GM06990 (cell line): ENCODE measurements around the gene ADAT3.
A peak's percentile ranks its signal among the peaks of the same experiment; 100 is the strongest.
"Not testable (repeated sequence)": the region's sequence is repeated elsewhere in the genome, so short reads cannot be mapped to it uniquely, and the experiment has no call there.

Source experiments
- DNase-seq: peaks from one replicate; pipeline ENCODE4 v3.0.0-alpha.2; 2011; ENCODE audit not compliant: insufficient read length; ENCODE audit errors: extremely low read depth
- H3K27me3 ChIP-seq: replicated peaks from 2 replicates; pipeline ENCODE4 v1.6.0; 2011; ENCODE audit warnings: low read length; ENCODE audit not compliant: control insufficient read depth, insufficient read depth
- H3K36me3 ChIP-seq: 2 replicates; pipeline ENCODE4 v1.5.1; 2011; ENCODE audit warnings: low read length; ENCODE audit not compliant: control insufficient read depth, insufficient read depth
- H3K4me3 ChIP-seq: replicated peaks from 2 replicates; pipeline ENCODE4 v1.5.1; 2011; ENCODE audit warnings: low read depth, mild to moderate bottlenecking, control low read depth, low read length
- CTCF ChIP-seq: IDR thresholded peaks from 2 replicates; pipeline ENCODE4 v1.5.1; 2011; ENCODE audit warnings: low read length, control low read depth, mild to moderate bottlenecking, inconsistent platforms; ENCODE audit not compliant: insufficient read depth, poor library complexity, severe bottlenecking

The ADAT3 gene

GRCh38 chr19:1871630-1872029 lies 33.6 kb upstream of the ADAT3 start:
- DNase-seq, result no peak
- Histone ChIP-seq H3K4me3 (no peak overlapping the region), H3K36me3 (peaks cover 12% of the 10 kb centered on the region), H3K27me3 (no peaks in the 10 kb centered on the region)
- TF ChIP-seq CTCF, result no peak

GRCh38 chr19:1872807-1873523 lies 32.2 kb upstream of the ADAT3 start:
- TF ChIP-seq CTCF, result no peak
- DNase-seq, result no peak
- Histone ChIP-seq H3K4me3 (no peak overlapping the region), H3K27me3 (no peaks in the 10 kb centered on the region), H3K36me3 (peaks cover 12% of the 10 kb centered on the region)

DNA sequence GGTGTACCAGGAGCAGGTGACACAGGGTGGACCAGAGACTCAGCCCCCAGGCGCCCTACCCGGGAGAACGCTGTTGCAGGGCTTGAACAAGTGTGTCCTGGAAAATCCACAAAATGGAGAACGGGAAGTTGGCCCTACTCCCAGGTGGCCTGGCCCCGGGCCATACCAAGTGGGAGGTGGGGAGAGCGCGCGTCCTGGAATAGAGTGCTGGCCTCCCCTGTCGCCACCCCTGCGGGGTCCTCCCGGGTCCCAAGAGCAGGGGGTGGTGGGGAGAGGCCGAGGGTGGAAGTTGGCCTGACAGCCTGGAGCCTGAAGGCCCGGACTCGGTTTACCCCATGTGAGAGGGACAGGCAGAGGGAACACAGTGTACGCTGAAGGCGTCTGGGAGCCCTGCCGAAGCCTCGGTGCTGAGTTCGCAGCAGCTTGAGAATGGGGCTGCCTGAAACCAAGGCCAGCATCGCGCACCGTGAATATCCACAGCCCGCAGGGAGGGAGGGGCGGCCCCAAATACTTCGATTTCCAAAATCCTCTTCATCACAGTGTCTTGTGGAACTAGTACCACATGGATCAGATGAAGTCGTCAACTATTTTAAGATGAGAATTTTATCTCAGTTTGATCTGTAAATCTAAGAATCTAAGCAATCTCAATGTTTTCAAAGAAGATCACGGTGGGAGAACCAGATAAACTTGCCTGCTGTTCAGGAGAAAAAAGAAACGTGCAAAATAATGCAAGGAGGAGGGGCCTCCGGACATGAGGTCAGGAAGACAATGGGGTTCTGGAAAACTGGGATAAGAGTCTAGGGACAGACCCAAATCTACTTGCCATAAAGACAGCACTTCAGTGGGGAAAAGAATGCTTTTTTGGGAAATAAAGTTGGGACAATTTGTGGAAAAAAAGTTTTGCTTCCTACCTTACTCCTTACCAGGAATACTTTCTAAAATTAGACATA lies 31.4 kb upstream of the ADAT3 start:
- TF ChIP-seq CTCF, result no peak
- DNase-seq, result no peak

GRCh38 chr19:1874554-1875185 lies 30.5 kb upstream of the ADAT3 start:
- H3K36me3 ChIP-seq, result peaks cover 12% of the 10 kb centered on the region
- no peaks in the 10 kb centered on the region for H3K27me3 ChIP-seq
- no peak for DNase-seq
- peak overlapping the region; percentile 85 for H3K4me3 ChIP-seq
- no peak for TF ChIP-seq CTCF

More for the DNA sequence above, 31.4 kb upstream of the ADAT3 start:
- Histone ChIP-seq H3K36me3 (peaks cover 12% of the 10 kb centered on the region), H3K27me3 (no peaks in the 10 kb centered on the region), H3K4me3 (peak overlapping the region; percentile 85)

GRCh38 chr19:1875265-1875645 lies 29.9 kb upstream of the ADAT3 start:
- not testable (repeated sequence) for H3K27me3 ChIP-seq, DNase-seq
- peak overlapping the region; percentile 85 for H3K4me3 ChIP-seq
- H3K36me3 ChIP-seq, result peaks cover 12% of the 10 kb centered on the region
